OCI-LY1 (cell line): ENCODE results near the gene TAS2R30.

Experiments
- H2AFZ ChIP-seq: fragments of 200-600 bp; sonication (generic), shearing (Covaris generic); 2 replicates; pipeline ENCODE4 v1.6.0; 2014; ENCODE audit warnings: antibody characterized with exemption, mild to moderate bottlenecking, low read length
- H3F3A ChIP-seq: fragments of 200-600 bp; sonication (generic), shearing (Covaris generic); 2 replicates; pipeline ENCODE4 v1.6.0; 2014; ENCODE audit warnings: mild to moderate bottlenecking, antibody characterized with exemption, low read length, moderate library complexity; ENCODE audit not compliant: insufficient read depth
- H3K27ac ChIP-seq: fragments of 200-600 bp; sonication (generic); 2 replicates; pipeline ENCODE4 v1.5.1; 2014; ENCODE audit warnings: low read length, mixed run types, mild to moderate bottlenecking, low read depth; ENCODE audit not compliant: poor library complexity, severe bottlenecking
- H3K27me3 ChIP-seq: fragments of 200-600 bp; sonication (generic); 2 replicates; pipeline ENCODE4 v1.6.0; 2014; ENCODE audit warnings: antibody characterized with exemption, mild to moderate bottlenecking, low read length, moderate library complexity; ENCODE audit not compliant: insufficient read depth
- H3K36me3 ChIP-seq: fragments of 200-600 bp; sonication (generic); 2 replicates; pipeline ENCODE4 v1.6.1; 2014; ENCODE audit warnings: mild to moderate bottlenecking, antibody characterized with exemption, low read length, moderate library complexity, mixed read lengths; ENCODE audit not compliant: insufficient read depth
- H3K4me1 ChIP-seq: fragments of 200-600 bp; sonication (generic); 2 replicates; pipeline ENCODE4 v1.5.1; 2014; ENCODE audit warnings: mild to moderate bottlenecking, low read length, moderate library complexity; ENCODE audit not compliant: insufficient read depth, severe bottlenecking
- H3K4me2 ChIP-seq: fragments of 200-600 bp; sonication (generic), shearing (Covaris generic); 2 replicates; pipeline ENCODE4 v1.6.1; 2014; ENCODE audit warnings: low read length
- H3K4me3 ChIP-seq: fragments of 200-600 bp; sonication (generic); 2 replicates; pipeline ENCODE4 v1.5.1; 2014; ENCODE audit warnings: low read length, low read depth, mild to moderate bottlenecking, mixed read lengths; ENCODE audit not compliant: poor library complexity, severe bottlenecking
- H3K79me2 ChIP-seq: fragments of 200-600 bp; shearing (Covaris generic); 2 replicates; pipeline ENCODE4 v1.6.1; 2016; ENCODE audit warnings: mixed run types, low read length, mixed read lengths; ENCODE audit not compliant: insufficient read depth
- H3K9ac ChIP-seq: fragments of 200-600 bp; sonication (generic), shearing (Covaris generic); 2 replicates; pipeline ENCODE4 v1.6.1; 2014; ENCODE audit warnings: mild to moderate bottlenecking, low read length, mixed read lengths
- H3K9me2 ChIP-seq: fragments of 200-600 bp; sonication (generic), shearing (Covaris generic); 2 replicates; pipeline ENCODE4 v1.6.1; 2014; ENCODE audit warnings: low read depth, mild to moderate bottlenecking, low read length, mixed read lengths
- H3K9me3 ChIP-seq: fragments of 200-600 bp; shearing (Covaris generic); 2 replicates; pipeline ENCODE4 v1.6.1; 2014; ENCODE audit warnings: low read length, mixed read lengths
- H4K20me1 ChIP-seq: fragments of 200-600 bp; sonication (generic), shearing (Covaris generic); 2 replicates; pipeline ENCODE4 v1.6.0; 2016; ENCODE audit warnings: mild to moderate bottlenecking, low read length; ENCODE audit not compliant: insufficient read depth
- CTCF ChIP-seq: fragments of 200-600 bp; sonication (generic), shearing (Covaris generic); IDR thresholded peaks from 2 replicates; pipeline ENCODE4 v1.5.1; 2017; ENCODE audit warnings: mild to moderate bottlenecking, antibody characterized with exemption, low read length, moderate library complexity, mixed read lengths
- EZH2 ChIP-seq: fragments of 200-600 bp; sonication (generic), shearing (Covaris generic); IDR thresholded peaks from 2 replicates; pipeline ENCODE4 v1.8.0; 2017; ENCODE audit warnings: borderline replicate concordance, mixed run types, mild to moderate bottlenecking, antibody characterized with exemption, low read length, moderate library complexity, mixed read lengths

Gene TAS2R30

GRCh38 chr12:11085419-11085818, 49.0 kb downstream of the TAS2R30 start:
- H3K4me1 ChIP-seq, result no peaks in the 10 kb centered on the region
- no peak overlapping the region for H3K4me2 ChIP-seq
- no peaks in the 10 kb centered on the region for H3K27me3 ChIP-seq
- no peaks in the 10 kb centered on the region for H3K9me3 ChIP-seq
- no peaks in the 10 kb centered on the region for H3F3A ChIP-seq
- no peaks in the 10 kb centered on the region for H3K36me3 ChIP-seq
- TF ChIP-seq CTCF, result no peak
- no peak for TF ChIP-seq EZH2
- no peak overlapping the region for H2AFZ ChIP-seq
- H4K20me1 ChIP-seq, result no peaks in the 10 kb centered on the region
- no peak overlapping the region for H3K27ac ChIP-seq
- no peaks in the 10 kb centered on the region for H3K79me2 ChIP-seq
- no peaks in the 10 kb centered on the region for H3K9me2 ChIP-seq
- H3K9ac ChIP-seq, result no peak overlapping the region
- H3K4me3 ChIP-seq, result no peak overlapping the region
